Measurements from ENCODE around the gene AKR1C3.
"Not testable (repeated sequence)": the region's sequence is repeated elsewhere in the genome, so short reads cannot be mapped to it uniquely, and the experiment has no call there.

The AKR1C3 gene

DNA sequence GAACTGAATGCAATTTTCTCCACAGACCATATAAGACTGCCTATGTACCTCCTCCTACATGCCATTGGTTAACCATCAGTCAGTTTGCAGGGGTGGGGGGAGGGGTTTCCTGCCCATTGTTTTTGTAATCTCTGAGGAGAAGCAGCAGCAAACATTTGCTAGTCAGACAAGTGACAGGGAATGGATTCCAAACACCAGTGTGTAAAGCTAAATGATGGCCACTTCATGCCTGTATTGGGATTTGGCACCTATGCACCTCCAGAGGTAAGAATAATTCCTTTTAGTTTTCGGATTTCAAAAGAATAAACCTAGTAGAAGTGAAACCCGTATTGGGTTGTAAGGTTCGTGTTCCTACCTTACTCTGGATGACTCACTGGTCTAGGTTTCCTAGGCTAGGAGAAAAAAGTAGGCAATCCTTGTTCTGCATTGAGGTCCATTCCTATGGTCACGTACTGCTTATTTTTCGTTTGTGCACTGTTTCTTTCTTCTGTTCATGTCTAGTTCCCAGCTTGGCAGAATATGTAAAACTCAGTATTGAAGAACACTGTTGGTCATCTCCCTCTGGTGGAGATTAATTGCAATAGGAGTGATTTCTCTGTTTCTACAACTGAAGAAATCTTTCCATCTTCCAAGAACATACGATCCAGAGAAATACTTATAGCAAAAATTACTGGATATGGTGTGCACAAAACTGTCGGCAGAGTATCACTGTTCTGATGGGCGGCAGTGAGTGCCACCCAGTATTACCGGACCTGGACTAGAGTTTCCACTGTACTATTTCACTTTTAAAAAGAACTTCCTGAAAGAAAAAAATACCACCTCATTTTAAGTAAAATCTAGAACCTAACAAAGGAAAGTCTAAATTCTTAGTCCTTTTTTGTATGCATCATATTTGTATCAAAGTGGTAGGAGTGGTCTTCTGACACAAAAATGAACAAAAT is at the start of gene AKR1C3:
AKR1C3 (plus strand) TSS at position 150 of the 941 bp plus-strand sequence; CDS start at position 181, 31 bp downstream.
- no peak for DNase-seq

- DNase-seq, result no peak
These were observed 49.1 kb upstream of the AKR1C3 start for GRCh38 chr10:5045095-5045494.

GRCh38 chr10:5046410-5046809 is 47.8 kb upstream of the AKR1C3 start:
- DNase-seq, result no peak

DNA sequence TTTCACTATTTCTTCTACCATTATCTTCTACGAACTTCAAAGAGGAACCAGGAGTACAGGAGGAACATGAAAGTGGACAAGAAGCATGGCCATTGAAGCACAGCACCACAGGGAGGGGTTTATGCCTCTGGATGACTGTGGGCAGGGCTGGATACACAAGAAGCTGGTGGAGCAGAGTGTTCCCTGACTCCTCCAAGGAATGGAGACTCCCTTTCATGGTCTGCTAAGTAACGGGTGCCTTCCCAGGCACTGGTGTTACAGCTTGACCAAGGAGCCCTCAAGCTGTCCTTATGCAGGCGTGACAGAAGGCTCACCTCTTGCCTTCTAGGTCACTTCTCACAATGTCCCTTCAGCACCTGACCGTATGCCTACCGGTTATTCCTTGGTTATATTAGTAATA is 47.2 kb upstream of the AKR1C3 start:
- DNase-seq, result not testable (repeated sequence)

DNA sequence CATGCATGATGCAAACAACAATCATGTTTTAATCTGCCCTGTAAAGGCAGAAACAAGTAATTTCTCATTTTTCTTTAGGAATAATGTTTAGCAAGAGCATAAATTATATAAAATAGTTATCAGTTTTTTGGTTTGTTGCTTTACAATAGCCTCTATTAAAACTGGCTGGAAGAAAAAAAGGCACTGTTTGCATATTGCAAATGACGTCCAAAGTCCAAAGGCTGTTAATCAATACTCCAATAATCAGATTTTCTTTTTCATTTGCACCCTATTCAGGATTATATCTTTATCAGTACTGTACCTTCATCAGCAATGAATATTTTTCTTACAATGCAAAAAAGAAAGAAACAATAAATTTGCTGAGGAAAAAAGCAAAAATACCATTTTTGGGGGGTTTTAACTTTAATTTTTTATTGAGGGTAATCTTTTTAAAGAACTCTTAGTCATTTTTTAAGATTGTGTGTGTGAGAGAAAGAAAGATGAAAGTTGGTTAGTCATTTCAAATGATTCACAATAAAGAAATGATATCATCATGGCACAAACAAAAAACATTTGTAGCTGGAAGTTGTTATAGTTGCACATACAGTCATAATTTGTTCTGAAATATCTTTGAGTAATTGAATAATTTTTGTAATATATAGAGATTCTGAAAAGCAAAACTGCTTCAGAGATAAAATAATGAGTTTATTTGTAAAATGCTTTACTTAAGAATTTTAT is 46.1 kb upstream of the AKR1C3 start:
- no peak for DNase-seq

GRCh38 chr10:5052951-5053500 is 41.2 kb upstream of the AKR1C3 start:
- DNase-seq, result not testable (repeated sequence)

GRCh38 chr10:5054831-5055230 is 39.4 kb upstream of the AKR1C3 start:
- DNase-seq, result not testable (repeated sequence)

DNA sequence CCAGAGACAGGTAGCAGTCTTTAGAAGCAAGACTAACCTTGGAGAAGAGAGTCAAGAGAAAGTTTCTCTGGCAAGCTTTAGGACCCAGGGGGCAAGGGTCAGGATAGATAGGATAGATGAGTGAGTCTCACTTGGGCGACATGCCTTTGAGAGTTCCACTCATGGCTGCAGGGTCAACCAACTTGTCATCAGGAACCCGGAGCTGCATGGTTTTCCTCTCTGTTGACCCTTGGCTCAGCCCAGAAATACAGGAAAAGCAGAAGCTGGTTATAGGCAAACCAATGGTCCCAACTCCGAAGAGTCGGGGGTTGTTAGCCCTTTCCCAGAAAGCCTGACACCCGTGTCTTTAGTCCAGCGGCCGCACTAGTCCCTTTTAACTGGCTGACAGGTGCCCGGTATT is 34.9 kb upstream of the AKR1C3 start:
- not testable (repeated sequence) for DNase-seq

- DNase-seq, result not testable (repeated sequence)
These were observed 33.4 kb upstream of the AKR1C3 start for GRCh38 chr10:5060791-5061190.

- no peak for DNase-seq
These were observed 29.6 kb upstream of the AKR1C3 start for GRCh38 chr10:5064656-5065055.

GRCh38 chr10:5068274-5068984 is 25.8 kb upstream of the AKR1C3 start:
- DNase-seq, result no peak

DNA sequence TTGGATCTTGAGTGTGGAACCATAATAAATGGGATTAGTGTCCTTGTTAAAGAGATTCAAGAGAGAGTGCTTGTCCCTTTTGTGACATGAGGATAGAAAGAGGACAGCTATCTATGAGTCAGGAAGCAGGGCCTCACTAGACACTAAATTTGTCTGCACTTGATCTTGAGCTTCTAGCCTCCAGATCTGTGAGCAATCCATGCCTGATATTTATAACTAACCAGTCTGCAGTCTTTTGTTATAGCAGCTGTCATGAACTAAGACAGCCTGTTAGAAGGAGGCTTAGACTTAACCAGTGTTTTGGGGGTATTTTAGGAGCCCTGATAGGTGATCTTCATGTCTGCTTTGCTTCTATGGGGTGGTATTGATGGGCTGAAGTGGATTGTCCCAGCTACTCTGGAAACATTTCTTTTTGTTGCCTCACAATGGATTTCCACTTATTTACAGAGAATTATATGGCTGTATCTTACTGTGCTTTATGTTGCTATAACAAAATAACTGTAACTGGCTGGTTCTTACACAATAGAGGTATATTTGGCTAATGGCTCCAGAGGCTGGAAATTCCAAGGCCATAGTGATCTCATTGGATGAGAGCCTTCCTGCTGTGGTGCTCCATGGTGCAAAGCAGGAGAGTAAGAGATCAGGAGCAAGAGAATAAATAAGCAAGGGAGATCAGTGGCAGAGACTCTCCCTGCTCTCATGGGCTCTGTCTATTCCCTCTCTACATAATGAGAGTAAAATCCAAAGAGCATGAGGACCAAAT is 23.4 kb upstream of the AKR1C3 start:
- no peak for DNase-seq

- no peak for DNase-seq
These were observed 22.6 kb upstream of the AKR1C3 start for GRCh38 chr10:5071411-5072198.

DNA sequence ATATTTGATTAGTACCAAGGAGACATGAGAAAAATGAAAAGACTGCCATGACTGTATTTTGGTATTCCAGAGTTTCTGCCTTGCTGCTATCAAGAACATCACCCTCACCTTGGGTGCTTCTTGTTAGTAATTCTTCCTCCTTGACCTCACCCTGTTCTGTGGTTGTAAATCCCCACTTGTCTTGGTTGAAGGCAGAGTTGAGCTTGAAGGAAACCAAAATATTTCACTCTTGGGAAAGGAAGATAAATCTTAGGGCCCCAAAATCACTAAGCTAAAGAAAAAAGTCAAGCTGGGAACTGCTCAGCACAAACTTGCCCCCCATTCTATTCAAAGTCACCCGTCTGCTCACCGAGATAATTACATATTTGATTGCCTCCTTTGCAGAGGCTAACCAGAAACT is 20.6 kb upstream of the AKR1C3 start:
- no peak for DNase-seq

GRCh38 chr10:5076615-5077014 is 17.6 kb upstream of the AKR1C3 start:
- no peak for DNase-seq

DNA sequence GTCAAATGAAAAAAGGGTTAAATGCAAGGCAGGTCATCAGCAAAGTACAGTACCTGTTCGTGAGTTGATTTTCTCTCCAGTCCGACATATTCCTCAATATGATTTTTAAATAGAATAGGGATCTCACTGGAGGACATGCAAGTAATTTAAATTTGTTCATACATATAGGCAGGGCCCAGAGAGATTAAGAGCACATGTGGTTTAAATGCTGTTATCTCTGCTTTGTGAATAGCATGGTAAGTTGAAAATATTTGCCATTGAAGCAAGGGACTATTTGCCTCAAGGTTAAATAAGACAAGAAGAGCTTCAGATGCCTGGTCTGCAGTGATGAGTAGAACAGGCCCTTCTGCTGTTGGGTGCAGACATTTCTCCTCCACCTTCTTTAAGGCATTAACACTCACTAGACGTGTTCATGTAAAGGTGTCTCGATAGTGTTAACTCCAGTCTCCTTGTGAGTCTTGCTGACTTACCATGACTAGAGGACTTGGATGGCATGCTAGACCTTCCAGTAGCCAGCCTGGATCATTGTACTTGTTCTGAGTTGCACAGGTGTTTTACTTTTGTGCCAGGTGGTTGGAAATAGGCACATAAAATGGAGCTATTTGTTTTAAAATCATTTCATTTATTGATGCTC is 15.6 kb upstream of the AKR1C3 start:
- DNase-seq, result no peak

DNA sequence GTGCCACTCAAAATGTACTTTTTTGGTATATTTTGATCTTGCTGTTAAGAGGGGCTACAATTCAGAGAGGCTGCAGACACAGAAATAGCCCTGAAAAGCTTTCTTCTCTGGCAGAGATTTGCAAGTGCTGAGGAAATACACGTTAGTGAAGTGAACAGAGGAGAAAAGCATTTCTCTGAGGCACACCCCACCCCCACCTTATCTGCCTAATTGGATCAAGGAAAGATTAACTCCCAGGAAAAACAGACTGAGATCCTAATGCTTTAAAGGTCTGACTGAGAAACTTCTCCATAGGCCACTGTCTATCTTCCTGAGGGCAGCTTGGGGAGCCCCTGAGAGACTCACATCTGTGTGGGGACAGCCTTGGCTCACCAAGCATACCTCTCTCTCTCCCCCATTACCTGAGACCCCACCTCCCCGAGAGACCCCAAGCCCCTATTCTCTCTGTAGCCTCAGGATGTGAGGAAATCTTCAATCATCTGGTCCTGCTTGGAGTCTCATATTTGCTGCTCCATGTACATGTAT is 14.8 kb upstream of the AKR1C3 start:
- DNase-seq, result no peak

DNA sequence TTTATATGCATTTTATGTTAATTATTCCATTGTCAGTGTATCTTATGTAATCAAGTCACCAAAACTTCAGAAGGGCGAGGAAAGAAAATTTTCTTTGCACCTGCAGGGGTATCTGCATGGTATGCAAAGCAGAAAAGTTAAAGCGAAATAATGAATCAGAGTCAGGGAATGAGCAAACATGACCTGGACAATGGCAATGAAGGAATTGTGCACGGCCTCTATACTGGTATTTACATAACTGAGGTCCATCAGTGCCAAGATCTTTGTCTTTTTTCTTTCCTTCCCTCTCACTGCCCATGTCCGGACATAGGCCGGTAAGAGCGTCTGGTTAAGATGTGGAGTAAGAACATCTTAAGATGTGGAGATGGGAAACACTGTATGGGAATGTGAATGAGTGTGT is 14.4 kb upstream of the AKR1C3 start:
- no peak for DNase-seq

GRCh38 chr10:5081091-5081490 is 13.1 kb upstream of the AKR1C3 start:
- DNase-seq, result no peak

- DNase-seq, result no peak
These were observed 5.4 kb upstream of the AKR1C3 start for GRCh38 chr10:5088703-5089261.
